ENCODE results near the gene PLEKHA5.

- TF ChIP-seq, protein P1, sequence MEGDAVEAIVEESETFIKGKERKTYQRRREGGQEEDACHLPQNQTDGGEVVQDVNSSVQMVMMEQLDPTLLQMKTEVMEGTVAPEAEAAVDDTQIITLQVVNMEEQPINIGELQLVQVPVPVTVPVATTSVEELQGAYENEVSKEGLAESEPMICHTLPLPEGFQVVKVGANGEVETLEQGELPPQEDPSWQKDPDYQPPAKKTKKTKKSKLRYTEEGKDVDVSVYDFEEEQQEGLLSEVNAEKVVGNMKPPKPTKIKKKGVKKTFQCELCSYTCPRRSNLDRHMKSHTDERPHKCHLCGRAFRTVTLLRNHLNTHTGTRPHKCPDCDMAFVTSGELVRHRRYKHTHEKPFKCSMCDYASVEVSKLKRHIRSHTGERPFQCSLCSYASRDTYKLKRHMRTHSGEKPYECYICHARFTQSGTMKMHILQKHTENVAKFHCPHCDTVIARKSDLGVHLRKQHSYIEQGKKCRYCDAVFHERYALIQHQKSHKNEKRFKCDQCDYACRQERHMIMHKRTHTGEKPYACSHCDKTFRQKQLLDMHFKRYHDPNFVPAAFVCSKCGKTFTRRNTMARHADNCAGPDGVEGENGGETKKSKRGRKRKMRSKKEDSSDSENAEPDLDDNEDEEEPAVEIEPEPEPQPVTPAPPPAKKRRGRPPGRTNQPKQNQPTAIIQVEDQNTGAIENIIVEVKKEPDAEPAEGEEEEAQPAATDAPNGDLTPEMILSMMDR (IDR thresholded peaks at IDR 0.05), result no peak
- TF ChIP-seq POLR2A (IDR thresholded peaks at IDR 0.05) (no peak), EP300 (IDR thresholded peaks at IDR 0.05) (no peak)
These were observed 69.8 kb downstream of the PLEKHA5 start for GRCh38 chr12:19199332-19199731.

Measured in sigmoid colon (tissue), 4 donors.